HUES64 (cell line): Measurements from ENCODE around the gene ABCB6.
"Not testable (repeated sequence)": the region's sequence is repeated elsewhere in the genome, so short reads cannot be mapped to it uniquely, and the experiment has no call there.

Source experiments
- H3K27ac ChIP-seq: 2 replicates; pipeline ENCODE4 v1.7.0; 2013; ENCODE audit warnings: low read depth, low read length, inconsistent platforms
- H3K27me3 ChIP-seq: 2 replicates; pipeline ENCODE4 v1.6.1; 2013; ENCODE audit warnings: mild to moderate bottlenecking, low read length; ENCODE audit not compliant: insufficient read depth
- H3K36me3 ChIP-seq: 2 replicates; pipeline ENCODE4 v1.6.1; 2013; ENCODE audit warnings: mild to moderate bottlenecking, low read length; ENCODE audit not compliant: insufficient read depth
- H3K4me1 ChIP-seq: 2 replicates; pipeline ENCODE4 v1.6.1; 2013; ENCODE audit warnings: mild to moderate bottlenecking, low read length, moderate library complexity; ENCODE audit not compliant: insufficient read depth
- H3K4me3 ChIP-seq: 2 replicates; pipeline ENCODE4 v1.5.1; 2013; ENCODE audit warnings: mild to moderate bottlenecking, low read length, moderate library complexity
- H3K9ac ChIP-seq: 2 replicates; pipeline ENCODE4 v1.6.1; 2013; ENCODE audit warnings: mild to moderate bottlenecking, low read depth, low read length
- H3K9me3 ChIP-seq: 2 replicates; pipeline ENCODE4 v1.6.1; 2013; ENCODE audit warnings: low read depth, low read length; ENCODE audit not compliant: insufficient read depth
- WGBS: fragments of 150-250, 120-280 bp; methylation state at CpG from one replicate; pipeline ENCODE4 v1.1.7; 2013; ENCODE audit warnings: missing lambda C conversion rate; 5-methylcytosine and 5-hydroxymethylcytosine counted together

ABCB6 gene

DNA sequence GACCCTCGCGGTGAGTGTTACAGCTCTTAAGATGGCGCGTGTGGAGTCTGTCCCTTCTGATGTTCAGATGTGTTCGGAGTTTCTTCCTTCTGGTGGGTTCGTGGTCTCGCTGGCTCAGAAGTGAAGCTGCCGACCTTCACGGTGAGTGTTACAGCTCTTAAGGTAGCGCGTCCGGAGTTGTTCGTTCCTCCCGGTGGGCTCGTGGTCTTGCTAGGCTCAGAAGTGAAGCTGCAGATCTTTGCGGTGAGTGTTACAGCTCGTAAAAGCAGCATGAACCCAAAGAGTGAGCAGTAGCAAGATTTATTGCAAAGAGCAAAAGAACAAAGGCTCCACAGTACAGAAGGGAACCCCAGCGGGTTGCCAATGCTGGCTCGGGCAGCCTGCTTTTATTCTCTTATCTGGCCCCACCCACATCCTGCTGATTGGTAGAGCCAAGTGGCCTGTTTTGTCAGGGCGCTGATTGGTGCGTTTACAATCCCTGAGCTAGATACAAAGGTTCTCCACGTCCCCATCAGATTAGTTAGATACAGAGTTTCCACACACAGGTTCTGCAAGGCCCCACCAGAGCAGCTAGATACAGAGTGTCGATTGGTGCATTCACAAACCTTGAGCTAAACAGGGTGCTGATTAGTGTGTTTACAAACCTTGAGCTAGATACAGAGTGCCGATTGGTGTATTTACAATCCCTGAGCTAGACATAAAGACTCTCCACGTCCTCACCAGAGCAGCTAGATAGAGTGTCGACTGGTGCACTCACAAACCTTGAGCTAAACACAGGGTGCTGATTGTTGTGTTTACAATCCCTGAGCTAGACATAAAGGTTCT lies 18.0 kb downstream of the ABCB6 start:
- H3K27ac ChIP-seq, H3K36me3 ChIP-seq, H3K27me3 ChIP-seq, H3K9me3 ChIP-seq, H3K4me1 ChIP-seq, H3K4me3 ChIP-seq, H3K9ac ChIP-seq: not testable (repeated sequence)
- WGBS = 93% methylated on average over 24 of the region's 26 CpGs

DNA sequence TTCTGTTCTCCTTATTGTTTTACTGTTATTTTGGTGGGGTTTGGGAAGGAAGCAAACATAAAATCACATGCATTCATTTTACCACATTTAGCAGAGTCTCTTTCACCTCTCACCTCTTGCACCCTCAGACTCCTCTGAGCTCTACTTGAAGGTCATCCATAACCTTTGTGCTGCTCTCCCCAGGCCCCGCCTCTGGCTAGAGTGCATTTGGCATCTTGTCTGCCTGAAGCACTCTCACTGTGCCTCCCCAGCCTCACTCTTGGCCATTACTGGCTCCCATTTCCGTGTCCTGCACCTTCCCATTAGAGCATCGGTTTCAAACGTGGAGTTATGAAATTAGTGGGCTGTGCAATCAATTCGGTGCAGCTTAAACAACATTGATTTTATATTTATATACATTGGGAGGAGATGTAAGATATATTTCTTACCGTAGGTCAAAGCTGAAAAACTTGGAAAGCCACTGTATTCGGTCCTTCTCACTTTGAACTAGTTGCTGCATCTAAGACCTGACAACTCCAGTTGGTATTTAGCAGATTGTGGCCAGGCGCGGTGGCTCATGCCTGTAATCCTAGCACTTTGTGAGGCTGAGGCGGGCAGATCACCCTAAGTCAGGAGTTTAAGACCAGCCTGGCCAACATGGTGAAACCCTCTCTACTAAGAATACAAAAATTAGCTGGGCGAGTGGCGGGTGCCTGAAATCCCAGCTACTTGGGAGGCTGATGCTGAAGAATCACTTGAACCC lies 19.1 kb downstream of the ABCB6 start:
- H3K27me3 ChIP-seq = no peaks in the 10 kb centered on the region
- no peak overlapping the region for H3K4me3 ChIP-seq
- H3K4me1 ChIP-seq = no peaks in the 10 kb centered on the region
- H3K9ac ChIP-seq = no peak overlapping the region
- H3K9me3 ChIP-seq = no peaks in the 10 kb centered on the region
- H3K27ac ChIP-seq = no peak overlapping the region
- no peaks in the 10 kb centered on the region for H3K36me3 ChIP-seq
- 89% methylated on average over 11 of the region's 12 CpGs for whole genome bisulfite sequencing

DNA sequence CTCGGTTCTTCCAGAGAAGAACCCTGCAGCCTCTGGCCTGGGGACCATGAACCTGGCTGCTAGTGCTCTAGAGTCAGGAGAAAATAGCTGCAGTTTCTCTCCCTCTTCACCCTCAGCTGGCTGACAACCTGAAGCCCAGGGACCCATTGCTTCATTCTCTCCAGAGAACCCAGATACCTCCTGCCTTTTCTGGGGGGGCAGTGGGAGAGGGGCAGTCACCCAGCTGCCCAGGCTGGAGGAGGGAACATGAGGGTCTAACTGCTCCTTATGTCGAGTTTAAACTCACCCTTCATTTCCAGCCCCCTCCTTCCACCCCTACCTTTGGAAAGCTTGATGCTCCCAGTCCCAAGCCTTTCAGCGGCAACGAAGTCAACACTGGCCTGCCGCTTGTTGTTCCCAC lies 19.8 kb downstream of the ABCB6 start:
- Histone ChIP-seq H3K4me3 (no peak overlapping the region), H3K4me1 (no peaks in the 10 kb centered on the region), H3K27me3 (no peaks in the 10 kb centered on the region), H3K27ac (no peak overlapping the region), H3K9me3 (no peaks in the 10 kb centered on the region), H3K36me3 (no peaks in the 10 kb centered on the region), H3K9ac (no peak overlapping the region)
- WGBS = 77% methylated on average over 5 of the region's 5 CpGs

DNA sequence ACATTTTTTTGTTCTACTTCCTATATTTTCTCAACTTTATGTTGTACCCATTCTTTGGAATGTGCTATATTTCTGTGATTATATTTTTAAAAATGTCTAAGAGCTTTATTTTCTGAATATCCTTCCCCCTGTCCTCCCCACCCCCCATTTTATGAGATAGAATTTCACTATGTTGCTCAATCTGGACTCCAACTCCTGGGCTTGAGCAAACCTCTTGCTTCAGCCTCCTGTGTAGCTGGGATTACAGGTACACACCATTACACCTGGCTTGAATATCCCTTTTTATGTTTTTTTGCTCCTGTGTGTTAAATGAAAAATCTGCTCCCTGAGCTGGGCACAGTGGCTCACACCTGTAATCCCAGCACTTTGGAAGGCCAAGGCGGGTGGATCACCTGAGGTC lies 21.4 kb downstream of the ABCB6 start:
- WGBS = 100% methylated on average over 1 of the region's 1 CpG
- no peaks in the 10 kb centered on the region for H3K9me3 ChIP-seq

DNA sequence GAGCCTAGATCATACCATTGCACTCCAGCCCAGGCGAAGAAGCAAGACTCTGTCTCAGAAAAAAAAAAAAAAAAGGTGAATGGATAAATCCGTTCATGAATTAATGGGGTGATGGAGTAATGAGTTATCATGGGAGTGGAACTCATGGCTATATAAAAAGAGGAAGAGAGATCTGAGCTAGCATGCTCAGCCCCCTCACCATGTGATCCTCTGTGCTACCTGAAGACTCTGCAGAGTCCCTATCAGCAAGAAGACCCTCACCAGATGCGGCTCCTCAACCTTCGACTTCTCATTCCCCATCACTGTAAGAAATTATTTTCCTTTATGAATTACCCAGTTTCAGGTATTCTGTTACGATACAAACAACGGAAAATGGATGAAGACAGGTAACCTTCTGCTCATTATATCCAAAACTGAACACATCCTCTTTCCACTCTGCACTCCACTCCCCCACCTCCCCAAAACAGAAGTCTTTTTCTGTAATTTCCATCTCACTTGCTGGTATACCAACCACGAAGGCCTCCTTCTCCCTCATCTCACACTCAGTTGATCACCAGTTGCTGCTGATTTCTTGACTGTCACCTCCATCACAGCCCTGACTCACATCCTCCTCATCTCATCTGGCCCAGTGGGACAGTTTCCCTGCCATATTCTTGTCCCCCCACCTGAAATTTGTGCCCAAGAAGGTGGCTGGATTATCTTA lies 31.9 kb downstream of the ABCB6 start:
- Histone ChIP-seq H3K4me3 (no peak overlapping the region), H3K36me3 (peaks cover 26% of the 10 kb centered on the region), H3K9ac (no peak overlapping the region), H3K4me1 (no peaks in the 10 kb centered on the region), H3K27ac (no peak overlapping the region), H3K9me3 (no peaks in the 10 kb centered on the region), H3K27me3 (no peaks in the 10 kb centered on the region)
- WGBS = 90% methylated on average over 7 of the region's 7 CpGs

More for the DNA sequence above, 21.4 kb downstream of the ABCB6 start:
- no peaks in the 10 kb centered on the region for H3K27me3 ChIP-seq
- no peaks in the 10 kb centered on the region for H3K4me1 ChIP-seq
- H3K27ac ChIP-seq = no peak overlapping the region
- H3K9ac ChIP-seq = no peak overlapping the region
- no peaks in the 10 kb centered on the region for H3K36me3 ChIP-seq
- no peak overlapping the region for H3K4me3 ChIP-seq

DNA sequence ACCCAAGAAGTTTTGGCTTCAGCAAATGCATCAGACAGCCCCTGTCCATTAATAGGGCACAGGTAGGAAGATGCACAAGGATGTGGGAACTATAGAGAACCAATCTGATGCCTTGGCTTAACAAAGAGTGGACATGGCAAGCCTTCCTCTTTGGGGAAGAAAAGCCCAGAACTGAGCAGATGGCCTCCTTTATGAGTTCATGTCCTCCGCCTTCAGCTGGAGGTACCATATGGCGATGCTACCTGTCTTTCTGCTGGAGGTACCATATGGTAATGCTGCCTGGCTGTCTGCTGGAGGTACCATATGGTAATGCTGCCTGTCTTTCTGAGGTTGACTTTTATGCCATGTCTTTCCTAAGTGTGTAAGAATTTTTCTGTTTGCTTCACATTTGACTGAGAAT lies 34.6 kb downstream of the ABCB6 start:
- 84% methylated on average over 2 of the region's 2 CpGs for WGBS
- H3K36me3 ChIP-seq = peaks cover 46% of the 10 kb centered on the region

DNA sequence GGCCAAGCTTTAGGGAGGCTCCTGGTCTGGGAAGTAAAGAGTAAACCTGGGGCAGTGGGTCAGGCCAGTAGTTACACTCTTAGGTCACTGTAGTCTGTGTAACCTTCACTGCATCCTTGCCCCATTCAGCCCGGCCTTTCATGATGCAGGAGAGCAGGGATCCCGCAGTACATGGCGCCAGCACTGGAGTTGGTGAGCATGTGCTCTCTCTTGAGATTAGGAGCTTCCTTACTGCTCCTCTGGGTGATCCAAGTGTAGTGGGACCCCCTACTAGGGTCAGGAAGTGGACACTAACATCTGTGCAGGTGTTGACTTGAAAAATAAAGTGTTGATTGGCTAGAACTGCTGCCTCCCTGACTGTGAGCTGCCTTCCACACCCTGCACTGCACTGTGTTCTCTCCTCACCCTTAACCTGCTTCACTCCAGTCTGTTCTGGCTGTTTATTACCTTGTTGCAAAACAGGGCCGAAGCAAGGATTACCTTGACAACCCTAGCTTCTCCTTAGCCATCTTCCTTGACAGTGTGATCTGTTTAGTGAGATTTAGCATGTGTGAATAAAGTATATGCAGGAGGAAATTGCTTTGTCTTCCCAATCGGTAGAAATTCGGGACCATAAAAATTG lies 35.5 kb downstream of the ABCB6 start:
- H3K4me3 ChIP-seq = no peak overlapping the region
- H3K27ac ChIP-seq = no peak overlapping the region
- no peaks in the 10 kb centered on the region for H3K27me3 ChIP-seq
- WGBS = 97% methylated on average over 6 of the region's 6 CpGs
- H3K9me3 ChIP-seq = no peaks in the 10 kb centered on the region
- H3K9ac ChIP-seq = no peak overlapping the region
- 0 out of 2 replicates have a peak, but pooled peaks cover 4% of the 10 kb centered on the region for H3K4me1 ChIP-seq
- H3K36me3 ChIP-seq = peaks cover 46% of the 10 kb centered on the region

More for the DNA sequence above, 34.6 kb downstream of the ABCB6 start:
- Histone ChIP-seq H3K4me1 (0 out of 2 replicates have a peak, but pooled peaks cover 2% of the 10 kb centered on the region), H3K4me3 (no peak overlapping the region), H3K9ac (no peak overlapping the region), H3K9me3 (no peaks in the 10 kb centered on the region), H3K27me3 (no peaks in the 10 kb centered on the region), H3K27ac (no peak overlapping the region)

DNA sequence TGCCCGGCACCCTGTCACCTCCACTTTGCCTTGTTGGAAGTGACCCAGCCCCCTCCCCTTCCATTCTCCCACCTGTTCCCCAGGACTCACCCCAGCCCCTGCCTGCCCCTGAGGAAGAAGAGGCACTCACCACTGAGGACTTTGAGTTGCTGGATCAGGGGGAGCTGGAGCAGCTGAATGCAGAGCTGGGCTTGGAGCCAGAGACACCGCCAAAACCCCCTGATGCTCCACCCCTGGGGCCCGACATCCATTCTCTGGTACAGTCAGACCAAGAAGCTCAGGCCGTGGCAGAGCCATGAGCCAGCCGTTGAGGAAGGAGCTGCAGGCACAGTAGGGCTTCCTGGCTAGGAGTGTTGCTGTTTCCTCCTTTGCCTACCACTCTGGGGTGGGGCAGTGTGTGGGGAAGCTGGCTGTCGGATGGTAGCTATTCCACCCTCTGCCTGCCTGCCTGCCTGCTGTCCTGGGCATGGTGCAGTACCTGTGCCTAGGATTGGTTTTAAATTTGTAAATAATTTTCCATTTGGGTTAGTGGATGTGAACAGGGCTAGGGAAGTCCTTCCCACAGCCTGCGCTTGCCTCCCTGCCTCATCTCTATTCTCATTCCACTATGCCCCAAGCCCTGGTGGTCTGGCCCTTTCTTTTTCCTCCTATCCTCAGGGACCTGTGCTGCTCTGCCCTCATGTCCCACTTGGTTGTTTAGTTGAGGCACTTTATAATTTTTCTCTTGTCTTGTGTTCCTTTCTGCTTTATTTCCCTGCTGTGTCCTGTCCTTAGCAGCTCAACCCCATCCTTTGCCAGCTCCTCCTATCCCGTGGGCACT lies 36.2 kb downstream of the ABCB6 start:
- Histone ChIP-seq H3K27ac (no peak overlapping the region), H3K4me1 (0 out of 2 replicates have a peak, but pooled peaks cover 4% of the 10 kb centered on the region), H3K36me3 (peaks cover 46% of the 10 kb centered on the region), H3K9me3 (no peaks in the 10 kb centered on the region), H3K27me3 (no peaks in the 10 kb centered on the region), H3K9ac (no peak overlapping the region), H3K4me3 (no peak overlapping the region)
- WGBS = 92% methylated on average over 8 of the region's 8 CpGs

DNA sequence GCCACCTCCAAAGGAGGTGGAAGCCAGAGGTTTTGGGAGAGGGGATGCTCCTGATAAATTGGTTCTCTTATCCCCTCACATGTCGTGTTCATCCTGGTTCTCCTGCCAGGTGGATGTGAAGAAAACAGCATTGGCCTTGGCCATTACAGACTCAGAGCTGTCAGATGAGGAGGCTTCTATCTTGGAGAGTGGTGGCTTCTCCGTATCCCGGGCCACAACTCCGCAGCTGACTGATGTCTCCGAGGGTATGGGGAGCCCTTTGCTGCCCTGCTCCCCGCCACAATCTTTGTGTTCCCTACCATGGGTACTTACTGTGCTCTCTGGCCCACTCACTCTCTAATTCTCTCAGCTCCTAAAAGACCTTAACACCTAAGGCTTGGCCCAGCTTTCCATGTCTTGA lies 37.2 kb downstream of the ABCB6 start:
- Histone ChIP-seq H3K27me3 (no peaks in the 10 kb centered on the region), H3K9ac (no peak overlapping the region), H3K27ac (no peak overlapping the region), H3K9me3 (no peaks in the 10 kb centered on the region), H3K36me3 (peaks cover 46% of the 10 kb centered on the region), H3K4me1 (0 out of 2 replicates have a peak, but pooled peaks cover 4% of the 10 kb centered on the region), H3K4me3 (no peak overlapping the region)
- 96% methylated on average over 6 of the region's 6 CpGs for WGBS

DNA sequence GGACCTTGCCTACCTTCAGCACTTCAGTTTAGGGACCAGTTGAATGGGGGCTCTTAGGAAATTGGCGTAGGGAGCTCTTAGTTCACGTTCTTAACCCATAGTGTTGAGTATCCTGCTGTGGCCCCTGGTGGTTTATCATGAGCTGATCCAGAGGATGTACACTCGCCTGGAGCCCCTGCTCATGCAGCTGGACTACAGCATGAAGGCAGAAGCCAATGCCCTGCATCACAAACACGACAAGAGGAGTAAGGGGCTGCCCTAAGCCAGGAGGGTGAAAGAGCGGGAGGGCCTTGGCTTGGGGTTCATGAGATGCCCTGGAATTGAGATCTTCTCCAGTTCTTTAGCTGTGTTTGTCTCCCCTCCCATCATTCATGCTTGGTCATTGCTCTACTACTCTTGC lies 37.8 kb downstream of the ABCB6 start:
- peaks cover 5% of the 10 kb centered on the region; the same call in 1 of the 2 replicates for H3K4me1 ChIP-seq
- H3K27ac ChIP-seq = no peak overlapping the region
- 96% methylated on average over 5 of the region's 5 CpGs for WGBS
- no peaks in the 10 kb centered on the region for H3K9me3 ChIP-seq
- H3K4me3 ChIP-seq = no peak overlapping the region
- H3K9ac ChIP-seq = no peak overlapping the region
- H3K27me3 ChIP-seq = no peaks in the 10 kb centered on the region
- peaks cover 46% of the 10 kb centered on the region for H3K36me3 ChIP-seq
